HG02840 (cell line): Measurements from ENCODE around the gene CIB2.
A peak's percentile ranks its signal among the peaks of the same experiment; 100 is the strongest.
"Not testable (repeated sequence)": the region's sequence is repeated elsewhere in the genome, so short reads cannot be mapped to it uniquely, and the experiment has no call there.

Experiments
- ATAC-seq: cut with Tn5 transposase; IDR thresholded peaks from one replicate; pipeline ENCODE4 v1.9.1; 2021; ENCODE audit warnings: mild to moderate bottlenecking, moderate library complexity, moderate number of reproducible peaks; ENCODE audit not compliant: unreplicated experiment, low FRiP score

CIB2 gene

DNA sequence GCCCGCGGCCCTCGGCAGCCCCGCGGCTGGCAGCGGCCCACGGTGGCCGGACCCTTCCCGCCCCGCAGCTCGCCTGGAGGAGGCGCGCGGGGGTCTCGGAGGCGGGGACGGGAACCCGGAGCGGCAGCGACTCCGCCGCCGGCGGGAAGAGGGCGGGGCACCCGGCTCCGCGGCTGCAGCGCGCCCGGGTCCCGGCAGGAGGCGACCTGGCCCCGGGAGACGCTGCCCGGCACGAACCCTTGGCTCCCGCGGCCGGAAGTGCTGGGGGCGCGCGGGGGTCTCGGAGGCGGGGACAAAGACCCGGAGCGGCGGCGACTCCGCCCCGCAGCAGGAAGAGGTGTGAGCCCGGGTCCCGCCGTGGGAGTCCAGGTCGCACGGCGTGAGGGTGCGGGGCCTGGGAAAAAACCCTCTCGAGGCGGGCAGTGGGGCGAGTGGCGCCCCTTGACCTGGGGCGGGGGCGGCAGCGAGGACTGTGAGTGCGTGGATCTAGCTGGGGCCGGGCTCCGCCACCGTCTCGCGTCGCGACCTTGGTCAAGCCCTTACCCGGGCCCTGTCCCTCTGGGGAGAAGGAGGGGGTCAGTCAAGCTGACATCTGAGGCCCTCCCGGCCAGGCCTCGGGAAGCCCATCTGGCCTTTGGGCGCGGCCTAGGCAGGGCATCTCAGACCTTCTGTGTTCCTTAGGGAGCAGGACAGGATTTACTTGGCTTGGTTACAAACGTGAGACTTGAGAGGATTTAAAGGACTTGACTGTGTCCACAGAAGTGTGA lies at the start of gene CIB2:
TSS of gene CIB2 (minus strand) at position 151 of the 767 bp plus-strand sequence. CDS start 230 bp downstream, outside the sequence.
- ATAC-seq = peak; percentile 70

DNA sequence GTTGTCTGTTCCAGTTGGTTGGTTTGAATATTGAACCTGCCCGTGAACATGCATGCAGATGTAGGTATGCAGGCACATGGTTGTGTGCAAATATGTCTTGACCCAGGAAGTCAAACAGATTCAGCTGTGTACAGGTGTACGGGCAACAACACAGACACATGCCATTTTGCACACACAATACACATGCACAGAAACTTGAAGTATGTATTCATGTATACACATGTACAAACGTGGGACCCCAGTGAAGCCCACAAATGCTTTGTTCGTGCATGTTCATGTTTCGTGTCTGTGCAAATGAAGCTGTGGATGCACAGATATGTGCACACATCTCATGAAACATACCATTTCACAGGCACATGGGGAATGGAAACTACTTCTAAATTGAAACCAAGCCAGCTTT lies 48.7 kb upstream of the CIB2 start:
- no peak for ATAC-seq

DNA sequence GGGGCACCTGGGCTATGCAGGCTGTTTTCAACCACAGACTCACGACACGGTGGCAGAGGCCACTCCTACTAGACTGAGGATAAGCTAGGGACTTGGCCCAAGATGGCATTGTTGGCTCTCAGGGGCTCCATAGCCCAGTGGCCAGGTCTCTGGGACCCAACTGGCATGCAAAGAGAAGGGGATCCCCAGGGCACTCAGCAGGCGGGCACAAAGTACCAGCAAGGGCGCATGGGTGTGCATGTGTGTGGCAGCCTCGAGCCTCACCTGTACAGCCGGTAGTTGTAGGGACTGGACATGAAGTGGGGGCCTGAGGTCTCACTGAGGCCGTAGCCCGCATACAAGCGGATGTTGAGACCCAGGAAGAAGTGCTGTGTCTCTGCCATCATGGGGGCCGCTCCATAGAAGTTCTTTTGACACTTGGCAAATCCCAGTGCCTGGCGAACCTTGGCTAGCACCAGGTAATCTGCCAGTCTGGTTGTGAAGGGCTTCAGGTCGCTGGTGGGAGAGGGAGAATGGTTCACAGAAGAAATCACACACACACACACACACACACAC lies 48.1 kb upstream of the CIB2 start:
- no peak for ATAC-seq

DNA sequence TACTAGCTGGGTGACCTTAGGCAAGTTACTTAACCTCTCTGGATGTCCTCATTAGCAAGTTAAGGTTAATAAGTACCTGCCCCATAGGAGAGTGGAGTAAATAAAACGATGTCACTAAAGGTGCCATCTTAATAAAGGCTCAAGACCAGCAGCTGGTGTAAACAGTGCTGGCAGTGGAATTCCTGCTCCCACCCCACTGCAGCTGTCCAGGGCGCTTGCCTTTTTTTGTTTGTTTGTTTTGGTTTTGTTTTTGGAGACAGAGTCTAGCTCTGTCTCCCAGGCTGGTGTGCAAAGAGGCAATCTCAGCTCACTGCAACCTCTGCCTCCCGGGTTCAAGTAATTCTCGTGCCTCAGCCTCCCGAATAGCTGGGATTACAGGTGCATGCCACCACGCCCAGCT lies 46.8 kb upstream of the CIB2 start:
- ATAC-seq = no peak

DNA sequence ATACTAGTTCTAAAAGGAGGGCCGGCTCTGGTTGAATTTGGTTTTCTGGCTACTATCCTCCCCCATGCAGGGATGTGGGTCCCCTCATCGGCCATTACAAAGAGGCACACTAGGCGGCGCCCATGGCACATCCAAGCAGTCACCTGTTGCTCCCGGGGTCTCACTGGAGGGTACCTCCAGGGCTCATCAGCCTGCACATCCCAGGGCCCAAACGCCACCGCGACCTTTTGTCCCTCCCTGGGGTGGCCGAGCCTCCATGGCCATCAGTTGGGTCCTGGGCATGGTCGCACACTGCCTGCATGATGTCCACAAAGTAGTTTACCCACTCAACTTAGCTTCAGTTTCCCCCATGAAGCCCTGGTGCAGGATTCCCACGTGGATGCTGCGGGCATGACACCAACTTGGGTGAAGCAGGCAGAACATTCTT lies 46.2 kb upstream of the CIB2 start:
- ATAC-seq = no peak

DNA sequence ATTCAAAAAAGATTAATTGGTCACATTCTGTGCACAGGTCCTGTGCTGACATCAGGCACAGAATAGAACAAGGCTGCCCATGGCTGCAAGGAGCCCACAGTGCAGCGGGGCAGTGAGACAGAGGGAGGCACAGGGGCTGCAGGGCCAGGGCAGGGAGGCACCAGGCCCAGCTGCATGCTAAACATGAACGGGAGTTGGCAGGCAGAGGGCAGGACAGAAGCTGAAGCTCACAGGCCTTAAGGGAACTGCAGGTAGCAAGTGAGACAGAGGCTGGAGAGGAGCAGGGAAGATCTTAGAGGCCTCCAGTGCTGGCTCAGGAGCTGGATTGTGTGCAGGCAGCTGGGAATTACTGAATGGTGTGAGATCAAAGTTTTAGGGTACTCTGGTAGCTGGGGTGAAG lies 44.1 kb upstream of the CIB2 start:
- no peak for ATAC-seq

DNA sequence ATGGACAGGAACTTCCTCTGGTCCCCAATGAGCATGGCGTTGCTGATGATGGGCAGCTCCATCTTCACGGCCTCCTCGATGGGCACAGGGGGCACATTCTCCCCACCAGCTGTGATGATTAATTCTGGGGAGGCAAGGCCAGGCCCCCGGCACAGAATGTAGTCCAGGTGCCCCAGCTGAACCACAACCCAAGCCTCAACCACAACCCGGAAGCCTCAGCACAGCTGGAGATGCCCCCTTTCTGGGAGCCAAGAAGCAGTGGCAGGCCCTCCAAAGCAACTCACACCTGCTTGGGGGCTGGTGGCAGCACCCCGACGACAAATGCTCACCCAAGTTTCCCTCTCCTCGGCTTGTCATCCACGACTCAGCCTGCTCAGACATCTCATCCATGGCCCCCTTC lies 43.2 kb upstream of the CIB2 start:
- ATAC-seq = no peak

DNA sequence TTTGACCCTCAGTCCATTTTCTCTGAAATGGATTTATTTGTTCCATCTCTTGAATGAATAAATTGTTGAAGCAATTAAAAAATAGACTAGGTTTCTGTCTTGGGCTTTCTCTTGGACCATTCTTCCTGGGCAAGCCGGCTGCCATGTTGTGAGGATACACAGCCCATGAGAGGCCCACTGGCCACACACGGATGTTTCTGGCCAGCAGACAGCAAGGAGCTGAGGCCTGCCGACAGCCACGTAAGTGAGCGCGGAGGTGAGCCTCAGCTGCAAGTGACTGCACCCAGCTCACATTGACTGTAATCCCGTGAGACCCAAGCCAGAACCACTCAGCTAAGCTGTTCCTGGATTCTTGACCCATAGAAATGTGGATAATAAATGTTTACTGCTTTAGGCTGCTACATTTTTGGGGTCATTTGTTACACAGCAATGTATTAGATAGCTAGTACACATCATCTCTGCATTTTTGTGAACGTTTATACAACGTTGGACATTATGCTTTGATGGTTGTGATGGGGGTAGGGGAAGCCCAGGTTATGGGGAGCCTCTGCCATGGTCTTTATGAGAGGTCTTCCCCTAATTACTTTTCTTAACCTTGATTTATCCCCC lies 40.7 kb upstream of the CIB2 start:
- no peak for ATAC-seq

DNA sequence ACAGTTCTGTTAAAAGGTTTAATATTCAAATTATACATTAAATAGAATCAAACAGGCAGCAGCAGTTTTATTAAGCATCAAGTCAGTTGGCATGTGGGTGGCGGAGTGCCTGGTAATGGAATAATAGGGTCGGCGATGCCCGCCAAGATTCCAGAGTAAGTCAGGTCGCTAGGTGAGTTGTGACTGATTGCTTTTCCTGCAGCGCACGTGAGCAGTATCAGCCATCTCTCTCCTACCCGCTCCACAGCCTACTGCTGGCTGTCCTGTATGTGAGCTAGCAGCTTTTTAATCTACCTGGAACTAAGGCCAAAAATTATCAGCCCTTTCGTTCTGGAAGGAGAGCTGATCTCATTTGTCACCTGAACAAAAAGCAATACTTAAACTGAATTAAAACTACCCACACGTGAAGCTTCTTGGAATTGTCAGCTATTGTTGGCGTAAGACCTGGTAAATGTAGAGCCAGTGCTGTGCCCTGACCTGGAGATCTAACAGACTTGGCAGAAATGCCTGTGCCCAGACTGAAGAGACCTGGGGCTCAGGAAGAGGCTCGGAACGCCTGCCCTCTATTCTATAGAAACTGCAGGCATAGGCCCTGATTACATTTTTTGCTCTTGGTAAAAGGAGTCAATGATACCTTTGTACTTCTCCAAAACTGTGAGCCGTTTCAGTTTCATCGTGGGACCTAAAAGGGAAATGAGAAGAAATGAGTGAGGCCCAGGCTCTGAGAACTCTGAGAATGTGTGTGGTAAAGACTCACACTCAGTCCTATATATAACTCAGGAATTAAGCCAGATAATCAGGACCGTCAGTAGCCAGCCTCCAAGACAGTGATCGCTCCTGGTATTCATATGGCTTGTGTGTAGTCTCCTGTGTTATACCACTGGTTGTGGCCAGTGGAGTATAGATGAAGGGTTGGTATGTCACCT lies 39.9 kb upstream of the CIB2 start:
- no peak for ATAC-seq

DNA sequence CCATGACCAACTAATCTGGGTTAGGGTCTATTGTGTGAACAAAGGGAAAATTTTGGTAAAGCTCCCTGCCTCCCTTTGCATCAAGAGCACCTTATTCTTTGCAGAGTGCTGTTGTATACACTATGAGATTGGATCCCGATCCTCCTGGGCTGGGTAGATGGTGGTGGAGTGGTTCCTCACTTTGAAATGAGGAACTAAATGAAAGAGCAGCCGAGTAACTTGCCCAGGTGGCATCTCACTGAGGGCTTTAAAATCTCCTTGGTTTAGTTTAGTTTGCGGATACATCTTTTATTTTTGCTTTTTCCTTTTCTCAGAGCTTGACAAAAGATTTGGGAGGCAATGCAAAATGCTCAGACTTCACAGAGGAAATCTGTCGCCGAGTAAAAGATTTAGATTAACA lies 37.4 kb upstream of the CIB2 start:
- no peak for ATAC-seq

DNA sequence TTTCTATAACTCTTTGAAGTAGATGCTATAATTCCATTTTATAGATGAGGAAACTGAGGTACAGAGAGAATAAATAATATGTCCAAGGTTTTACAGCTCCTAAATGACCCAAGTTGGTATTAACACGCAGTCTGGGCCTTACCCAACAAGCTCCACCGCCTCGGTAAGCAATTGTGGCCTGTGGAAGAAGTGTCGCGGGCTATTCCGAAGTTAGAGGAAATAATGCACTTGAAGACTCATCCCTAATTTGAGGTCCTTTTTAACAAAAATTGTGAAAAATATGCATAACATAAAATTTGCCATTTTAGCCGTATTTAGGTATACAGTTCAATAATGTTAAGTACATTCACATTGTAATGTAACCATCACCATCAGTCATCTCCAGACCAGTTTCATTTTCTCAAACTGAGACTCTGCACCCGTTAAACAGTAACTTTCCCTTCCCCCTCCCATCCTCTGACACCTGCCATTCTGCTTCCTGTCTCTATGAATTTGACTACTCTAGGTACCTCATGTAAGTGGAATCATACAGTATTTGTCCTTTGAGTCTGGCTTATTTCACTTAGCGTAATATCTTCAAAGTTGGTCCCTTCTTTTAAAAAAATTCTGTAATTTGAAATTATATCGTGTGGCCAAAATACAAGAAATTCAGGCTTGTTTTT lies 36.1 kb upstream of the CIB2 start:
- peak; percentile 72 for ATAC-seq

DNA sequence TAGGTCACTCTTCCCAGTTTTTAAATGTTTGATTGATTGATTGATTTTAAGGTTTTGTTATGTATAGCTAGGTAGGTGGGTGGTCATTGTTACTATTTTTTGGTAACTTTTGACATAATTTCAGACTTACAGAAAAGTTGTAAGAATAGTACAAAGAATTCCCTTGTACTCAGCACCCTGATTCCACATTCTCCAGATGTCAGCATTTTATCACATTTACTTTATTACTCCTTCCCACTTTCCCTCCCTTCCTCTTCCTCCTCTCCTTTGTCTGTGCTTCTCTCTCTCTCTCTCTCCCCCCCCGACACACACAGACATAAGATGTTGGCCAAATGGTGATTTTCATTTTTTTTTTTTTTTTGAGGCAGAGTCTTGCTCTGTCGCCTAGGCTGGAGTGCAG lies 32.8 kb upstream of the CIB2 start:
- no peak for ATAC-seq

DNA sequence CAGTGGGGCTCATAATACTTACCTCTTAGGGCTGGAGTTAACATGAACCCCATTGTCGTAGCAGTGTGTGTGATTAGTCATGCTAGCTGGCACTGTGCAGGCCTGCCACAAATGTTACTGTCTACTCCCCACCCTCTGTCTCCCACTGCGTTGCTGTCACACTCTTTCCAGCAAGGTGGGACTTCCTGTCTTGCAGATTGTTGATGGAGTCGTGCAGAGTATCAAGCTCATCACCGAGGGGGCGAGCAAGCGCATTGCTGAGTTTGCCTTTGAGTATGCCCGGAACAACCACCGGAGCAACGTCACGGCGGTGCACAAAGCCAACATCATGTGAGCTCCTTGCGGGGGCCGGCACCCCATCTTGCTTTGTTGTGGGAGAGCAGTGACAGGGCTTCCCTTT lies 30.8 kb upstream of the CIB2 start:
- ATAC-seq = no peak

DNA sequence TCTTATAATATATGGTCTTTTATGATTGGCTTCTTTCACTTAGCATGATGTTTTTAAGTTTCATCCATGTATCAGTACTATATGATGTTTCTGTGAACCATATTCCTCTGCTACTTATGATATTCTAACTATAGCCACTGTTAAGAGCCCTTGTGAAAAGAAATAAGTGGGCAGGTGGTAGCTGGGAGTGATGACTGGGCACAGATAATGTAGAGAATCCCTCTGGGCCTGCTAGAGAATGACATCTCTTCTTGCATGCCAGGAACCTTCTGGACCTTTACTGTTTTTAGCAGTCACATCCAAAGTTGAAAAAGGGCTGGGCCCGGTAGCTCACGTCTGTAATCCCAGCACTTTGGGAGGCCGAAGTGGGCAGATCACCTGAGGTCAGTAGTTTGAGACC lies 28.1 kb upstream of the CIB2 start:
- no peak for ATAC-seq

DNA sequence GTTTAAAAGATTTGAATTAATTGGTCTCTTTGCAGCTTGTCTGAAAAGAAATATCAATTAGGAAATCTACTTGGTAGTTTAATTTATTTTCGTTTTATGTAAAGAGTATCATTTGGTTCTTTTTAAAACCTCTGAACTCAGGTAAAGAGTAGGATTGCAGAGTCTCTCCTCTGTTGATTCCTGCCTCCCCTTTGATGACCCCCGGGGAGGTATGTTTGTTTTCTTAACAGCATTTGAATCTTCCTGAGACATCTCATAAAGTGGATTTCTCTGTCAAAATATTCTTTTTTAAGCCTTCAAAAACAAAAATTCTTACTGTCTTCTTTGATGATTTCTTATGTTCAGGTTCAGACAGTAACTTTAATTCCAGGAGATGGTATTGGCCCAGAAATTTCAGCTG lies 26.0 kb upstream of the CIB2 start:
- ATAC-seq = no peak

DNA sequence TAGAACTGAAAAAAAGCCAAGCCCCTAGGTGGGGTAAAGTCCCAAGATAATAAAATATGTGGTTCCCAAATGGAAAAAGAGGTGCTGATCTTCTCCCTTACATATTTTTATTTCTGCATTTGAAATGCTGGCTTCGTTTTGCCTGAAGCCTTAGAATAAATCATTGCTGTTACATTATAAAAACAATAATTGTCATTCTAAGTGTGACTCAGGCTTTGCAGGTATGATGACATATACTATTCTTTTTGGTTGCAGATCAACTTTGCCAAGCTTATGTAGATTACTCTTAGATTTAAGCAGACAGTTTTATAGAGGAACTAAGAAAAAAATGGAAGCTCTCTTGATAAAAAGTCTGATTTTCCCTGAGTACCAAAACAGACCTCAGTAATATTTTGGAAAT lies 25.4 kb upstream of the CIB2 start:
- ATAC-seq = no peak

DNA sequence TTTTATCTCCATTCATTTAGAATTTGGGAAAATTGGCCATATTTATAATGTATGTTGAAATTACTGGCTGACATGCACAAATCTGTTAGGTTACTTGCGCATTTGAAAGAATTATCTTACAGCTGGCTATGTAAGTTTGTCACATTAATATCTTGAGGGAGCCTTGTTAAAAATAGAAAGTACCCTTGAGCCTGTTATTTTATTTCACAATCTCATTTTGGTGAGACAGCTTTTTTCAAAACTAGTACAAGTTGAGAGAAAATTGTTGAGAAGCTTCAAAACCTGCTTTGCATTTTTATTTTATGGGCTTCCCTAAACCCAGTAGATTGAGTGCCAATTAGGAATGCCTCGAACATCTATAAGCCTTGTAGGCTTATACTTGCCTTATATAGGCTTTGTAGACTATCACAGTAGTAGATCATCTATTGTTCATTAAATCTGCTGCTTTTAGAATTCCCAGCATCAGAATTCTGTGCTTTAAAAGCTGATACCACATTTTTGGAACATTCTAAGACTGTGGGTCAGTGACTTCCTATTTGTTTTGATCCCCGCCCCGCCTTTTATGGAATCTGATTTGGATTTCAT lies 24.2 kb upstream of the CIB2 start:
- ATAC-seq = no peak

DNA sequence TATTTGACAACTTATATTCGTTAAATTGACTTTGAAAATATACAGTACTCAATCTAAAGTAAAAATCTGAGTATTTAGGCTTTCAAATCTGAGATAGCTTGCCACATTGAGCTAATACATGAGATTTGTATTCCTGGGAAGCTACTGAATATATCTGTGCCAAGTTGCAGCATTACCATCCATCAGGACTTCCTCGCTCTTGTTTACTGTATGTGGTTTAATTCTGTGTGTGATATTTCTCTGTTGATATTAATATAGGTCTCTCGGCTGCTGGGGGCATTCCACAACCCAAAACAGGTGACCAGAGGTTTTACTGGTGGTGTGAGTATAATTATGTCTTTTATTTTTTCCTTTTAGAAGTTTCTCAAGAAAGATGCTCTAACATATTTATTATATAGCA lies 23.7 kb upstream of the CIB2 start:
- no peak for ATAC-seq

DNA sequence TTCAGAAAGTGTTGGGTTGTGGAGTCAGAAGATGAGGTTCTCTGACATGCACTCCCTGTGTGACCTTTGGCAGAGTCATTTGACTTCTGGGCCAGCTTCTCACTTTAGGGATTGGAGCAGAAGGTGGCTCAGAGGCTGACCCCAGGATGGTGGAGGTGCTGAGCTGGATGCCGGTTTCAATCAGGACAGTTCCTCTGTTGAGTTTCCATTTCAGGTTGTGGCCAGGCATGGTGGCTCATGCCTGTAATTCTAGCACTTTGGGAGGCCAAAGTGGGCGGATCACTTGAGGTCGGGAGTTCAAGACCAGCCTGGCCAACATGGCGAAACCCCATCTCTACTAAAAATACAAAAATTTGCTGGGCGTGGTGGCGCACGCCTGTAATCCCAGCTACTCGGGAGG lies 19.8 kb upstream of the CIB2 start:
- ATAC-seq = not testable (repeated sequence)
